ENCODE results near the gene TFPI2.

Gene TFPI2, protein sequence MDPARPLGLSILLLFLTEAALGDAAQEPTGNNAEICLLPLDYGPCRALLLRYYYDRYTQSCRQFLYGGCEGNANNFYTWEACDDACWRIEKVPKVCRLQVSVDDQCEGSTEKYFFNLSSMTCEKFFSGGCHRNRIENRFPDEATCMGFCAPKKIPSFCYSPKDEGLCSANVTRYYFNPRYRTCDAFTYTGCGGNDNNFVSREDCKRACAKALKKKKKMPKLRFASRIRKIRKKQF

DNA sequence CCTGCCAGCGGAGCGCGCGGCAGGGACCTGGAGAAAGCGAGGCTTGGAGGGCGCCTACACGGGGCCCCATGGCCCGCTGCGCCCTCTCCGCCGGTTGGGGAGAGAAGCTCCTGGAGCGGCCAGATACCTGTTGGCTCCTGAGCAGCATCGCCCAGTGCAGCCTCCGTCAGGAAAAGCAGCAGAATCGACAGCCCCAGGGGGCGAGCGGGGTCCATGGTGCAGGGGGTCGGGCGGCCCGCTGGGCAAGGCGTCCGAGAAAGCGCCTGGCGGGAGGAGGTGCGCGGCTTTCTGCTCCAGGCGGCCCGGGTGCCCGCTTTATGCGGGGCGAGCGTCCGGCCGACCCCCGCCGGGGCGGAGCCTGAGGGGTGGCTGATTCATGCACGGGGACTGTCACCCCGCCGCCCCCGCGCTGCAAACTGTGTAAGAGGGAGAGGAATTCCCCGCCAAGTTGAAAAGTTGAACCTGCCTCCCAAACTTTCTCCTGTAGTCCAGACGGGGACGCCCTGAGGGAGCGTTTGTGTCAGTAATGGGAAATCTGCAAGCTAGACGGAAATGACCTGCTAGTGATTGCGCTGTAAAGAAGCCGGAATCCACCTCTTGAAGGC, at the start of gene TFPI2:
TSS of gene TFPI2 (minus strand) at position 290 of the 605 bp plus-strand sequence. CDS start at position 215, 75 bp downstream.
- TF ChIP-seq, protein P1, sequence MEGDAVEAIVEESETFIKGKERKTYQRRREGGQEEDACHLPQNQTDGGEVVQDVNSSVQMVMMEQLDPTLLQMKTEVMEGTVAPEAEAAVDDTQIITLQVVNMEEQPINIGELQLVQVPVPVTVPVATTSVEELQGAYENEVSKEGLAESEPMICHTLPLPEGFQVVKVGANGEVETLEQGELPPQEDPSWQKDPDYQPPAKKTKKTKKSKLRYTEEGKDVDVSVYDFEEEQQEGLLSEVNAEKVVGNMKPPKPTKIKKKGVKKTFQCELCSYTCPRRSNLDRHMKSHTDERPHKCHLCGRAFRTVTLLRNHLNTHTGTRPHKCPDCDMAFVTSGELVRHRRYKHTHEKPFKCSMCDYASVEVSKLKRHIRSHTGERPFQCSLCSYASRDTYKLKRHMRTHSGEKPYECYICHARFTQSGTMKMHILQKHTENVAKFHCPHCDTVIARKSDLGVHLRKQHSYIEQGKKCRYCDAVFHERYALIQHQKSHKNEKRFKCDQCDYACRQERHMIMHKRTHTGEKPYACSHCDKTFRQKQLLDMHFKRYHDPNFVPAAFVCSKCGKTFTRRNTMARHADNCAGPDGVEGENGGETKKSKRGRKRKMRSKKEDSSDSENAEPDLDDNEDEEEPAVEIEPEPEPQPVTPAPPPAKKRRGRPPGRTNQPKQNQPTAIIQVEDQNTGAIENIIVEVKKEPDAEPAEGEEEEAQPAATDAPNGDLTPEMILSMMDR (IDR thresholded peaks at IDR 0.05; ENCODE audit: insufficient read depth, low read length, poor library complexity, severe bottlenecking): no peak
- H3K4me3 ChIP-seq (replicated peaks; ENCODE audit: low read depth, low read length): peak within 1 kb of the TSS; percentile 58
- H3K36me3 ChIP-seq (ENCODE audit: control insufficient read depth, insufficient read depth, low read length): no peaks in the 10 kb centered on the region
- no peaks in the 10 kb centered on the region for H3K27me3 ChIP-seq (replicated peaks; ENCODE audit: control insufficient read depth, insufficient read depth, low read length)
- peak; percentile 10 for DNase-seq (ENCODE audit: extremely low read depth, insufficient read length)

DNA sequence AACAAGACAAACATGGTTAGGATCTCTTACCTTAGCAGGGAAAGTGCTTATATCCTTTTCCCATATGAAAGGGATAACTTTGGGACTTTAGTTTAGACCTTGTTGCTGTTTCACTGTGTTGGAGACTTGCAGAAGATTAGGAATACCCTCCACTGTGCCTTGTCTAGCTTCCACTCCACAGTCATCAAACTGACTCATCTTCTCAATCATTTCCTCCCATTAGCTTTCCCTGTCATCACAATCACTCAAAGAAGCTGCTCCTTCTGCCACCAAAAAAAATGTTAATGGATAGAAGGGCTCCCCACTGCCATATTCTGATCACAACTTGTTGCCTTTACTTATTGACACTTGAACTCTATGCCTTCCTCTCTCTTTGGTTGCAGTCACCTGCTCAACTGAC, 47.7 kb upstream of the TFPI2 start:
- TF ChIP-seq, protein P1 (IDR thresholded peaks at IDR 0.05; ENCODE audit: insufficient read depth, low read length, poor library complexity, severe bottlenecking): no peak
- Histone ChIP-seq H3K27me3 (replicated peaks; ENCODE audit: control insufficient read depth, insufficient read depth, low read length) (no peaks in the 10 kb centered on the region; the same call in 1 of the 2 replicates), H3K36me3 (ENCODE audit: control insufficient read depth, insufficient read depth, low read length) (no peaks in the 10 kb centered on the region), H3K4me3 (replicated peaks; ENCODE audit: low read depth, low read length) (no peak overlapping the region)
- no peak for DNase-seq (ENCODE audit: extremely low read depth, insufficient read length)

DNA sequence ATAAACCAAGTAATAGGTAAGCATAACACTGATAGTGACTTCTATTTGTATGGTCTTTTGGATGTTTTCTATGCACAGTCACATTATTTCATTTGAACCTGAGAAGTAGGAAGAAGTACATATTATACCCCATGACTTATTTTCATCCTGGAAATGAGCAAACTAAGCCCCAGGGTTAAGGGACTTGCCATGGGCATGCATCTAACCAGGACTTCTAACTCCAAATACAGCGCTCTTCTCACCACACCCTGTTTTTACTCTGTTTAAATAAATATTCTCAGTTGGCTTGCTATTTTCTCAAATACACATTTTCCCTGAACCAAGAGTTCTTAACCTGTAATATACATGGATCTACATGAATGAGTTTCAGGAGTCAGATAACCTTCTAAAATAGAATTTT, 47.3 kb upstream of the TFPI2 start:
- no peaks in the 10 kb centered on the region; the same call in 1 of the 2 replicates for H3K27me3 ChIP-seq (replicated peaks; ENCODE audit: control insufficient read depth, insufficient read depth, low read length)
- DNase-seq (ENCODE audit: extremely low read depth, insufficient read length): no peak
- TF ChIP-seq, protein P1 (IDR thresholded peaks at IDR 0.05; ENCODE audit: insufficient read depth, low read length, poor library complexity, severe bottlenecking): no peak
- no peak overlapping the region for H3K4me3 ChIP-seq (replicated peaks; ENCODE audit: low read depth, low read length)
- H3K36me3 ChIP-seq (ENCODE audit: control insufficient read depth, insufficient read depth, low read length): no peaks in the 10 kb centered on the region

DNA sequence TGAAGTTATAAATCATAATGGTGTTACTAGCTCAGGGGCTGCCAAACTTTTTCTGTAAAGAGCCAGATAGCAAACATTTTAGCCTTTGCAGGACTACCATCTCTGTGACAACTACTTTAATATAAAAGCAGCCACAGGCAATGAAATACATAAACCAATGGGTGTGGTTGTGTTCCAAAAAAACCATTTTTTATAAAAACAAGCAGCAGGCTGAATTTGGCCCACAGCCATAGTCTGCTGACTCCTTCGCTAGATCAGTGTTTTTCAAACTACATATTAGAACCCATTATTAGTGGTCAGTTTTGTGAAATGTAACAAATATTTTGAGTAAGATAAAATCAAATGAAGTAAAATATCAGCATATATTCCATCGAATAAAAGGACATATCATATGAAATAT, 44.5 kb upstream of the TFPI2 start:
- DNase-seq (ENCODE audit: extremely low read depth, insufficient read length): no peak
- TF ChIP-seq, protein P1 (IDR thresholded peaks at IDR 0.05; ENCODE audit: insufficient read depth, low read length, poor library complexity, severe bottlenecking): no peak
- H3K36me3 ChIP-seq (ENCODE audit: control insufficient read depth, insufficient read depth, low read length): no peaks in the 10 kb centered on the region
- no peak overlapping the region for H3K4me3 ChIP-seq (replicated peaks; ENCODE audit: low read depth, low read length)
- no peaks in the 10 kb centered on the region; the same call in 1 of the 2 replicates for H3K27me3 ChIP-seq (replicated peaks; ENCODE audit: control insufficient read depth, insufficient read depth, low read length)

DNA sequence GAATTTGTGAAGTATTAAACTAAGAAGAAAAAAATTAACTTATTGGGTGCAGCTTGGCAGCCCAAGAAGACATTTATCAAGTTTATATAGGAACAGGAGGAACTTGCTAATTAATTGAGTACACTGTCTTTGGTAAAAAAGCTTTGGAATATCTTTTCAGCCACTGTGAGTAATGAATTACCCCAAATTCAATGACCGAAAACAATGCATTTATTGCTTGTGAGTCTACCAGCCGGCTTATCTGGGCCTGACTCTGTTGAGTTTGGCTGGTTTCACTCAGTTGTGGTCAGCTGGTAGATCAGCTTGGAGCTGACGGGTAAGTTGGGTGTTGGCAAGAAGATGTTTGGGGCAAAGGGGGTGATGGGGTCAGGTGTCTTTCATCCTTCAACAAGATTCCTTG, 42.6 kb upstream of the TFPI2 start:
- no peak for DNase-seq (ENCODE audit: extremely low read depth, insufficient read length)
- H3K27me3 ChIP-seq (replicated peaks; ENCODE audit: control insufficient read depth, insufficient read depth, low read length): no peaks in the 10 kb centered on the region; the same call in 1 of the 2 replicates
- TF ChIP-seq, protein P1 (IDR thresholded peaks at IDR 0.05; ENCODE audit: insufficient read depth, low read length, poor library complexity, severe bottlenecking): no peak

More for the DNA sequence above, 42.6 kb upstream of the TFPI2 start:
- Histone ChIP-seq H3K36me3 (ENCODE audit: control insufficient read depth, insufficient read depth, low read length) (no peaks in the 10 kb centered on the region), H3K4me3 (replicated peaks; ENCODE audit: low read depth, low read length) (no peak overlapping the region)

All from GM06990 (cell line).